Embryonic facial prominence (tissue), 1 donor: ENCODE results near the gene TRAF6.
"Not testable (repeated sequence)": the region's sequence is repeated elsewhere in the genome, so short reads cannot be mapped to it uniquely, and the experiment has no call there.

Experiments used
- DNase-seq: peaks from one replicate; pipeline ENCODE4 v3.0.0-alpha.2; 2016; ENCODE audit errors: extremely low spot score

Gene TRAF6

DNA sequence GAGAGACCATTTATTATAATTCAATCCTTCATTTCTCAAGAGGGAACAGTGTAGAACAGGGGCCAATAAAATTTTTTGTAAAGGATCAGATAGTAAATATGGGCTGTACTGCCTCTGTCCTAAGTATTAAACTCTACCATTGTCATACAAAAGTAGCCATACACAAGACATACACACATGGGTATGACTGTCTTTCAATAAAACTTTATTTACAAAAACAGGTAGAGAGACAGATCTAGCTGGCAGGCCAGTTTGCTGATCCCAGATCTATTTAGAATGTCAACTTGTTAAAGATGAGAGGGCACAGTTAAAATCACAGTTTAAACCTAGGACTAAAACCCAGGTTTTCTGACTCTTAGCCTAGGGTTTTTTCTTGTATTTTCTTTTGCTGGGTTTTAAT, 16.7 kb downstream of the TRAF6 start:
- DNase-seq, result no peak

DNA sequence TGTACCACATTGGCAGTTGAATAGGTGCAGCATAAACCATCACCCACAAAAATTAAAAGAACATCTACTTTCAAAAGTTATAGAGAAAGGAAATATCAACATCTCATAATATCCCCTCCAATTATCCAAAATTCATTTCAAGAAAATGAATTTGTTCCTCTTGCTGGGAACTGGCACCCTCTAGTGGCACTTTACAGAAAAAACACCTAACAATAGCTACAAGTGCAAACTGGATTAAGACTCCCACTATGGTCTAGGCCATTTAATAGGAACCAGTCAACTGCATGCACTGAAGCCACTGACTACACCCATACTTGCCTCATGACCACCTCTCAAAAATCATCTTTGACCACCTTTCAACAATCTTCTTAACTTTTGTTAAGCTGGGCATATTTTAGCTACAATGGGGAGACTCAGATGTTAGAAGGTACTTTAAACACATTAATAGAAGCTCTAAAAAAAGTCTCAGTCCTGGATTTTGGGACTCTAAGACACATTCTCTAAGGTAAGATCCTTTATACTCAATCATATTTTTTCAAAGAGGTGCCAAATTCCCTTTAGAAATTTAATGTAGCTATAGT, 17.3 kb downstream of the TRAF6 start:
- no peak for DNase-seq

DNA sequence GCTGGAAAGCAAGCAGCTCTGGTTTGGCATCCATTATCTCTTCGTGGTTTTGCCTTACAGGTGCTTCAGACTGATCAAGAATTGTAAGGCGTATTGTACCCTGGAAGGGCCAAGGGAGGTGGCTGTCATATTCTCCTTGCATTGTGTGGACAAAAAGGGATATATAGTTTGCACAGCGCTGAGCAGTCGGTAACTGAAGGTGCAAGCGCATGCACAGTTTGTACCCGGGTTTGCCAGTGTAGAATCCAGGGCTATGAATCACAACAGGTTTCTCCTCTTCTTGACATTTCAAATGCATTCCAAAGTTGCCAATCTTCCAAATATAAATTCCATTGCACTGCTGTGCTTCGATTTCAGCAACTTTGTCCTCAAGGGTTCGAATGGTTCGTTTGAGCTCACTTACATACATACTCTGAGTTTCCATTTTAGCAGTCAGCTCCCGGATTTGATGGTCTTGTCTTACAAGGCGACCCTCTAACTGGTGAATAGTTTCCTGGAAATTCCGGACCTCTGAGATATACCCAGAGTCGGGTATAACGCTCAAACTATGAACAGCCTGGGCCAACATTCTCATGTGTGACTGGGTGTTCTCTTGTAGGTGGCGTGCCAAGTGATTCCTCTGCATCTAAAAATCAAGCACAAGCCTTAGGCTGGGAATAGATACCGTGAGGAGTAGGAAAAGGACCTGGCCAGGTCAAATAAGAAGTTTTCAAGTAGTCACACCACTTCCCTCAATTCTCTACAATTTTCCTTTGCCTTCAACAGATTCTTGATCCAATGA, 19.9 kb downstream of the TRAF6 start:
- no peak for DNase-seq

DNA sequence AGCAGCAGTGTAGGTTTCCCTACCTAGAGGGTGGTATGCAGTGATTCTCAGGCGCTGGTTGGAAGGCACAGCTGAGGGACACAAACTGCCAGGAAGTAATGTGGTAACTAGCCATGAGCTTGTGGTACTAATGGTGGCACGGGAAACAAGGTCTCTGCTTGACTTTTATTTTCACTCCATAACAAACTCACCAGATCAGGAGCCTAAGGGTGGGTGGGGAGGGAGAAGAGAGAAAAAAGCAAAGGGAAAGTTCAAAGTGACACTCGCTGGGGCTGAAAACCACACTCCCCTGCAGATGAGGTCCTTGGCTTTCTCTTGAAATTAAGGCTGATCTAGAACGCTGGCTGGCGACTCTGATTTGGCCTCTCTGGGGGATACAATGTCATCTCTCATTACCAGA, 22.0 kb downstream of the TRAF6 start:
- DNase-seq, result no peak

DNA sequence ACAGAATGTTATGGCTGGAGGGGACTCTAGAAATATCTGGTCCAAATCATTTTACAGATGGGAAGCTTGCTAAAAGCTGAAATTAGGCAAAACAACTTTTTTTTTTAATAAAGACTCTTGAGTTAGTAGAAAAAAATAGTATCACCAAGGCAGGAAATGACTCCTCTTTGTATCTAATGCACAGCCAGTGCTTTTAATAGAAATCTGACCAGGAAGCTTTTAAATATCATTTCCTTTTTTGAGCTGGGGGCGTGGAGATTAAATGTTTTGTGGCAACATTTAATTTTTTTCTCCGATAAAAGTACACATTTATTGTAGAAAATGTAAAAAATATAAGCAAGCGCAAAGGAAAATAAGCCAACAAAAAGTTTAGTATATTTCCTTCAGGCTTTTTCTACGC, 22.5 kb downstream of the TRAF6 start:
- no peak for DNase-seq

DNA sequence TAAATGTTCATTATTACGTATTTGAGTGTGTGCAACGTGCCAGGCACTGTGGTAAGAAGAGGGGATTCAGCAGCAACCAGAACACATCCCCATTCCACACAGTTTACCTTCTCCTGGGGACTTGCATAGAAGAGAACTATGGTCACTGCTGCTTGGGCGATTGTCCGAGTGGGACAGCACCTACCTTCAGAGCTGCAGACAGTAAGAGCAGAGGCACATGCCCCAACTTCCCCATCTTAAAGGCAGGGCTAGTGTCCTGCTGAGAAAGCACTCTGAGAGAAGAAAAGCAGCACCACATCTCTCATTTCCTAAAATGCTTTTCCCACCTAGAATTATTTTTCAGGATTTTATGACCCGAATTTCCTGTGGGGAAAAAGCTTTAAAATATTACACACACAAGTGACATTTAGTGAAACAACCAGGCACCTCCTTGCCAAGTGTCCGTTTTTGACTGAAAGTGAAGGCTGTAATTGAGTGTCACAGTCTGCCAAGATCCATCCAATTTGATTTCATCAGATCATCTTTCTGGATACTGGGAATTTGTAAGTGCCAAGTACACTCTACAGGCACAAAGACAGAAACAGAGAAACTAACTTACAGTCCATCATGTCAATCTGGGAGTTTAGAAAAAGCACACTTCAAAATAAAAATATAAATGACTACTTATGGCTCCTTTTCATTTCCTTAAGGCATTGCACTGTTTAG, 24.6 kb downstream of the TRAF6 start:
- no peak for DNase-seq

DNA sequence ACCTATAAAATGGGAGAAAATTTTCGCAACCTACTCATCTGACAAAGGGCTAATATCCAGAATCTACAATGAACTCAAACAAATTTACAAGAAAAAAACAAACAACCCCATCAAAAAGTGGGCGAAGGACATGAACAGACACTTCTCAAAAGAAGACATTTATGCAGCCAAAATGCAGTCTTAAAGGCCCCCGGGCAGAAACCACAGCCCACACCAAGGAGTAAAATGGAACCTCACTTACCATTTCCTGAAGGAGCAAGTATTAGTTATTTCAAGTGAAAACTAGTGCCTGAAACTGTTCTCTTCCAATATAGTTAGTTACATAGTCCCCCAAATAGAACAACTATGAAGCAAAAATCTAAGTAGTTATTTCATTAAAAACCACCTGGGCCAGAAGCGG, 27.0 kb downstream of the TRAF6 start:
- not testable (repeated sequence) for DNase-seq

DNA sequence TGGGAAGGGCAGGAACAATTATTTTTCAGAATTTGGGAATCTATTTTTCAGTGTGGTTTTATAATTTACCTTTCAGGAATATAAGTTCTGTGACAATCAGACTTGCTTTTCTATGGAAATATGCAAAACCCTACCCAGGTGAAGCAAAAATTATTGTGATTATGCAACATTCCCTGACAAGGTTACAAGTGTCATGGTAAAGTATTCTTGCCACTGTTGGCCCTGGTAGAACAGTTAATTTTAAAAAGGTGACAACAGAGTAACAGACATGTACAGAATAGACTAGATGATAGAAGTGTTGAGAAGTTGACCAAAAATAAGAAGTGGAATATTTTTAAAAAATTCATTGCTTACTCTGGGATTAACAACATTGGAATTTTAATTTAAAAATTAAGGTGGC, 29.2 kb downstream of the TRAF6 start:
- DNase-seq, result no peak

DNA sequence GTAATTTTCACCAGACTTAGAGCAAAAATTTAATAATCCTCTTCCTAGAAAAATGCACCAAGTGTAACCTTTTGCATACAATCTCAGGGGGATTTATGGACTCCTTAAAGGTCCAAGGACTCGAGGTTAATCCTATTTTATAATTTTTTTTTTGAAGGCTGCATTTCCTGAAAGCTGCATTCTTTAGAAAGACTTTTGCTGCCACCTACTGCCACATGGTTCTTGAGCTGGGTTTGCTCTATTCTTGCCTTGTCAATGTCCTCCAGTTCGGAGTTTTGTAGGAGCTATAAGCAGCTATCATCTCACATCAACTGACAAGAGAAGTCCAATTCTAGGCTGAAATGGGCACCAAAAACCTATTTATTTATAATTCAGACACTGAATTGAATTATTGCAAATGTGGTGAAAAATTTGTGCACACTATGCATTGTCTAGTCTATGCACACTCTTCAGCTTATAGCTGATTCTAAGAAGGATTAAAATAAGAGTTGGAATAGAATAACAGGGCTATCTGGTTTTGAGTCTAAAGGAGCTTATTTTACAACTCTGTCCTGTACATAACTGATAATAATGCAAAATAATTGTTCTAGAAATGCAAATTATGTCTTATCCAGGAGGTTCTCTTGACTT, 31.3 kb downstream of the TRAF6 start:
- peak; percentile 53 for DNase-seq

DNA sequence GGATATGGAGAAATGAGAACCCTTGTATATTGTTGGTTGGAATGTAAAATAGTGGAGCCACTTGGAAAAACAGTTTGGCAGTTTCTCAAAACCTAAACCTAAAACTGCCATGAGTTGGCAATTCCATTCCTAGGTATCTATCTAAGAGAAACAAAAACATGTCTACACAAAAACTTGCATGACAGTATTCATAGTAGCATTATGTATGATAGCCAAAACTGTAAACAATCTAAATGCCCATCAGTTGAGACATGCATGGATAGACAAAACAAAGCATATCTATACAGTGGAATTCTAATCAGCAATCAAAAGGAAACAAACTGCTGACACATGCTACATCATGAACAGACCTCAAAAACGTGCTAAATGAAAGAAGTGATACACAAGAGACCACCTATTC, 34.9 kb downstream of the TRAF6 start:
- no peak for DNase-seq

DNA sequence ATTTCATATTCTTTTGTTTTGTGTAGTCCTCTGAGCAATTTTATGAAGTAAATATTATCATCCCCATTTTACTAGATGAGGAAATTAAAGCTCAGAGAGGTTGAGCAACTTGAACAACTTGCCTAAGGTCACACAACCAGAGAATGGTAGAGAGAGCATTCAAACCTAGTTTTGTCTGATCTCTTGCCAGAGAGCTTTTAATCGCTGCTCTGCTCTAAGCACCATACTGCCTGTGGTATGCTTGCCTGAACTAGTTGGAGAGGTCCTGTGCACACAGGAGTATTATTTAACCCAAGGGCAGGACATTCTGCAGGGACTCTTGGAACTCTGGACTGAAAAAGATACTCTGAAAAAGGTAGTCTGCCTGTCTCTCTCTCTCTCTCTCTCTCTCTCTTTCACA, 38.5 kb downstream of the TRAF6 start:
- no peak for DNase-seq

DNA sequence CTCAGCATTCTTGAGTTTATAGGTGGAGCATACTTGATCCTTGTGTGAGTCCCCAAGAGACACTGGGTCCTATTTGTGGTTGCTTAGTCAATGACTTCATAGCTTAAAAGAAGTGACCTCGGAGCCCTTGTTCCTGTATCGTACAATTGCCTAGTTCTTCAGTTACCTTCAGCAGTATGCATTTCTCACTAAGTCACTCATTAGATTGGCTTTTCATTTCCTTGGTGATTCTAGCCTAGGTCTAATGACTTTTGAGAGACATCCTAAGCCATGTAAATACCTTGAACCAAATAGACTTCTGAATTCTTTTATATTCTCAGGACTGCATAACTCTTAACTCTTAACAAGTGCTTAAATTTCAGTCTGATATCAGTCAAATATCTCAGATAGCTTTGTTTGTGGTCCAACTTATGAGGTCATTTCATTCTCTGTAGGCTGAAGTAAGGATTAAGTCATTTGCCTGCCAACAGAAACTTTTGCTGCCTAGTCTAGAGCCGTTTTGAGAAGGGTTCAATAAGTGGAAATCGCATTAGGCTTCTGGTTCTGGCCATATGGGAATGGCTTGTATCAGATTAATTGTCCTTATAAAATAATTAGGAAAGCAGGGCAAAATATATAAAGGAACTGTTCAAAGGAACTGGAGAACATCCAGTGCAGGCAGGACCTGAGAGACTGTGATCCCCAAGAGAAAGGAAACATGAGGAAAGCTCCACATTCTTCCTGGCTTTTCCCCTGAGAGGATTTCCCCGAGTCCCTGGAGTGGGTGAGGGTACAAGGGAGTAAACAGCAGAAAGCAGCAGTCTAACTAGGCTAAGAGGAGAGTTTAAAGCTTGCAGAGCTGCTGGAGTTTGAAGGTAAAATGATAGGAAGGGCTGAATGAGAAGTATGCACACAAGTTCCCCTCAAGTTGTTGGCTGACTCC, 39.9 kb downstream of the TRAF6 start:
- no peak for DNase-seq

DNA sequence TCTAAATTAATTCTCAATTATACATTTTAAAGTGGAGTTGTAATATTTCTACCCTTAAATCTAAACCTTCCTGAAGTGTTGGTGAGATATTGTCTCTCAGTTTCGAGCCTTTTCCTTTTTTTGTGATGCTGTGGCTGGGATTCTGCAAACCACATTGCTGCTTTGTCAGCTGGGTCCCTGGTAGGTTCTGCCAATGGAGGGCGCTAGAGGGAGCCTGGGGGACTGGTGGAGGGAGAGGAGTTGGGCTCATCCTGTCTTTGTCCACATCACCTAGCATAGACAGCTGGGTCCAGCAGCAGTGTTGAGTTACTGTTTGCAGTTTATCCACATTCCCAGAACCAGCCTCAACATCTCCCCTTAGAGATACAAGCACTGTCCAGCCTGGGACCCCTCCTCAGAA, 41.0 kb downstream of the TRAF6 start:
- DNase-seq, result no peak

DNA sequence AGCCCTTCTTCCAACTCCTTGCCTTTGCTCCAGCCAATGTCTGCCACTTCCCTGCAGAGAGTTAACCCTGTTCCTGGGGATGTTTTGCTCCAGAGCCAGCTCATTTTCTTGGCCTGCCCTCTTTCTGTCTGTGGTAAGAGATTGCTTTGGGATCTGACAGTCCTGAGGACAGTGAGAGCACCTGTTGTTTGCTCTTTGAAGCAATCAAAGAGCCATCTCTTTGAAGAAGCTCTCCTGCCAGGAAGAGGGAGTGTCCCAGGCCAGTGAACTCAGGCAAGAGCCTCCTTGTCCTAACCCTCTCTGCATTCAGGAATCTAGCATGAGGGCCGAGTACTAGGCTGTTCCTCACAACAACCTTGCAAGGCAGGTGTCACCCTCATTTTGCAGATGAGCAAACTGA, 42.2 kb downstream of the TRAF6 start:
- no peak for DNase-seq

DNA sequence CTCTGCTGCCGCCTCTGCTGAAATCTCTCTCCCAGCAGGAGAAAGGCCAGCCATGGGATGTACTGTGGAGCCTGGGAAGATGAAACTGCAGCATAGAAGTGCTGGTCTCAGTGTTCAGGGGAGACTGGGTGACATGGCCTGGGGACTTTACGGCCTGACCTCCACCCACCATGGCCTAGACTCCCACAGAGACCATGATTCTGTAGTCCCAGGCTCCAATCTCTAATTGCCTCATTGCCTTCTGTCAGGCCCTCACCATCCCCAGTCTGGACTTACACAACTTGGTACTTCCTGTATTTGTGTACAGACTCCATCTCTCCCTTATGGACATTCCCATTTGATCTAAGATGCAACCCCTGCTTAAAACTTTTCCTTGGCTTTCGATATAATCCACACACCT, 43.1 kb downstream of the TRAF6 start:
- no peak for DNase-seq

DNA sequence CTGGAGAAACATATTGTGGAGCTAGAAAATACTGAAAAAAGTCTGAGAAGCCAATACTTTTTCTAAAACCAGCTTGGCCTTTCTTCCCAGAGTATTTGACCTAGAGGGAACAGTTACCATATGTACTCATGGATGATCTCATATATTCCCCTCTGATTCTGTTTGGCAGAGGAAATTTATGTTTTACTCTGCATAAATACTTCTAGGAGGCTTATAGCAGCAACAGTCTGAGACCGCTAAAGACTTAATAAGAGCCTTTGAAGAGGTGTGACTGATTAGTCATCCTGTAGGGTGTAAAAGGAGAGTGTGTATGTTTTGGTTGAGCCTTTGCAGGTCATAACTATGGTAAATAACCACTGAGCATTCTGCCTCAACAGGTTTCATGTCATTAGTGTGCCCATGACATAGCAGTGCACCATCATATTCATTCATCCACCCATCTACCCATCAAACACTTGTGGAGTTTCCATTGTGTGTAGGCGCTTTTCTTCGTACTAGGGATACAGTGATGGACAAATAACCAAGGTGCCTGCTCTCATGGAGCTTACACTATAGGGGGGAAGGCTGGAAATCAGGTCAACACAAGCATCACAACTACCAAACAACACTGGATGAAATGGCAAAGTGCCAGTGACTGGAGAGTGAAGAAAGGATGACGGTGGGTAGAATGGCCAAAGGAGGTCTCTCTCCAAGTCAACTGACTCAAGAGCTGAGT, 44.5 kb downstream of the TRAF6 start:
- no peak for DNase-seq

DNA sequence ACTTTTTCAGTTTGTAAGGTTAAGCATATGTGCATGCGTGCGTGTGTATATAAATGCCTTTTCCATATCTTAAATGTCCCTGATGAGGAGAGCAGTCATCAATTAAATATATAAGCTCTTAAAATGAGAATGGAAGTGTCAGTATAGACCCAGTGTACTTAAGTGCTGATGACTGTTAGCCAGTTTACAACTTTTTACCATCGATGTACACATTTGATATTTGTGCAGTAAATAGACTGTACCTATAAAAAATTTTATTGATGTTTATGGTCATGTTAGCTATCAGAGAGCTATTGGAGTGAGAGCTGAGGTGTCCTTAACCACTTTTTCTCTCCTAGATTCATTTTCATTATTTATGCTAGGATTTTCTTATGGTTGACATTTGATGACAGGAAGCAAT, 45.4 kb downstream of the TRAF6 start:
- DNase-seq, result no peak

DNA sequence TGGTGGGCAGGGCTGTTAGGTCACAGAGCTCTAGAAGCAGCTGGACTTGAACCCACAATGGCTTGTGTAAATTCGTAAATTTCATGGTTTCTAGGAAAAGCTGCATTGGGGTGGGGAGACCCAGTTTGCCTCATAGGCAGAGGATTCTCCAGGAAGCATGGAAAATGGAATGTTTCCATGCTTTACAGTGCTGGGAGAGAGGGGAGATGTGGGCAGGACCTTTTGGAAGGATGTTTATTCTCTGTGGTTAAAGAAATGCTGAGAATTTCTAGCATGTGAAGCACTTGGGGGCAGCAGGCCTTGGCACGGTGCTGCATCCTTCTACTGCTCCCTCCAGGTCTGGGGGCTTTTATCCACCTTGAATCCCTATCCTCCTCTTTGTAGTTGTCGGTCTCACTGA, 46.3 kb downstream of the TRAF6 start:
- no peak for DNase-seq

DNA sequence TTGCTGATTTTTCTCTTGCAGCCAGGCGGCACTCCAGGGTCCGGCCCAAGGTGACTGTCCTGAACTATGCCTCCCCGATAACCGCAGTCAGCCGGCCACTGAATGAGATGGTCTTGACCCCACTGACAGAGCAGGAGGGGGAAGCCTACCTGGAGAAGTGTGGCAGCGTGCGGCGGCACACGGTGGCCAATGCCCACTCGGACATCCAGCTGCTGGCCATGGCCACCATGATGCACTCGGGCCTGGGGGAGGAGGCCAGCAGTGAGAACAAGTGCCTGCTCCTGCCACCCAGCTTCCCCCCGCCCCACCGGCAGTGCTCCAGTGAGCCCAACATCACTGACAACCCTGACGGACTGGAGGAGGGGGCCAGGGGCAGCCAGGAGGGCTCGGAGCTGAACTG, 47.8 kb downstream of the TRAF6 start:
- DNase-seq, result no peak

DNA sequence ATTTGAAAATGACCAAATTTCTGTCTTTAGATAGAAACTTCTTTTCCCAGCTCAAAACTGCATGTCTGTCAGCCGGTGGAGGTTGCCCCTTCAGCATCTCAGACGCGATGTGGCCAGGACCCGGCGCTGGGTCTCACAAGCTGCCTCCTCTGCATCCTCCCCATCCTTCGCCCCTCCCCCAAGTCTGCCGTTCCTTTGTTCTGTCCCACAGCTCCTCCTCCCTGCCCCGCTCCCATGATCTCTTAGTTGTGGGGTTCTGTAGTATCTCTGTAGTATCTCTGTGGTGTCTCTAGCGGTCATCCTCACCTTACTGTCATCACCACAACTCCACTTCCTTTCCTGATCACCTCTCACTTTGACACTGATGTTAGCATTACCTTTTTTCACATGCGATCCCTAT, 49.9 kb downstream of the TRAF6 start:
- no peak for DNase-seq

DNA sequence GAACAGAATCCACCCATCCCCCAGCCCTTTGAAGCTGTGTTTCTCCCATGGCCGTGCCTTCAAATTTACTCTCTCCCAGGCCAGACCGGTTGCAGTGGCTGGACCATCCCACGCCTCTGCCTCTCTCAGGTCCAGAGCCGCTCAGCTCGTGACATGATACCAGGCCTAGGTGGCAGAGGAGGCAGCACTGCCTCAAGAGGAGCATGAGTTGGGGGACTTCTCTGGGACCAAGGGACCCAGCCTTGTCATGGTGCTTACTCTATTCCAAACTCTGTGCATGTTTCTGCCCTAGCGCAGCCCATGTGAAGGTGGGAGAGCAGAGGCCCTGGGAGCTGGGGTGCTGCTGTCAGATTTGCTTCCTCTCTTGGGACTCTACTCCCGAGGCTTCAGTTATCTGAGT, 51.0 kb downstream of the TRAF6 start:
- DNase-seq, result no peak
